Neural progenitor cell (in vitro differentiated cells): Measurements from ENCODE around the gene KAT2B.

Experiments
- CTCF ChIP-seq: fragments of 200-600 bp; sonication (generic); IDR thresholded peaks from 2 replicates; pipeline ENCODE4 v1.5.1; 2017; ENCODE audit warnings: antibody characterized with exemption, mild to moderate bottlenecking
- EZH2 ChIP-seq: fragments of 200-600 bp; sonication (generic); IDR thresholded peaks from 2 replicates; pipeline ENCODE4 v1.6.1; 2017; ENCODE audit warnings: antibody characterized with exemption, mild to moderate bottlenecking, moderate library complexity

GRCh38 chr3:20043825-20044224 is 3.6 kb downstream of the KAT2B start:
- TF ChIP-seq CTCF (no peak), EZH2 (no peak)
